ENCODE measurements around the gene MCM8.

The MCM8 gene

DNA sequence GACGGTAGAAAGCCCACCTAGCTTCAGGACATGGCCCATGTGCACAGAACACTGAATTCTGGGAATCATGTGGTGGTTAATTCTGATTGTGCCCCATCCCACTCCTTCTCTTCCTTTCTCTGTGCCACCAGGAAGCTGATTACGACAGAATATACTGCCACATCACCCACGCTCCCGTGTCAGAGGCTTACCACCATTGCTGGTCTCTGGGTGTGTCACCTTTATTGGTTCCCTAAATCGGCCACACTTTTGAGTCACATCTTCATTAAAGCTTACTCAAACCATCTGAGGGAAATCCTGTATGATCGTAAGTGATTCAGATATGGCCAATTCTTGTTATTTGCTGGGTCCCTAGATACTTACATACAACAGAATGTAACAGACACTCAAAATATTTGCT lies 3.2 kb upstream of the MCM8 start:
- DNase-seq (ENCODE audit: low spot score) = peak; percentile 73

DNA sequence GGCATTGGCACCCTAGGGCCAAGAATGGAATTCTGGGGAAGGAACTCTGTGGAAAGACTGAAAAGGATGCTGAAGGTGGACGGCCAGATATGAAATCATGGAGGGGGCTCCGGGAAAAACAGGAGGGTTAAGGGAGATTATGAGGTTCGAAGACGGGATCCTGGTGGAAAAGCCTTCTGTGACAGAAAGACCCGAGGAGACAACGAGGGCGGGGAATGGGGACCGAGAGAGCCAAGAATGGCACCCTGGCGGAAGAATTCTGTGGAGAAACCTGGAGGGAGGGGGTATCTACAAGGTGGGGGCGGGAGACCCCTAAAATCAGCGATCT lies 545 bp upstream of the MCM8 start:
- no peak for DNase-seq (ENCODE audit: low spot score)

DNA sequence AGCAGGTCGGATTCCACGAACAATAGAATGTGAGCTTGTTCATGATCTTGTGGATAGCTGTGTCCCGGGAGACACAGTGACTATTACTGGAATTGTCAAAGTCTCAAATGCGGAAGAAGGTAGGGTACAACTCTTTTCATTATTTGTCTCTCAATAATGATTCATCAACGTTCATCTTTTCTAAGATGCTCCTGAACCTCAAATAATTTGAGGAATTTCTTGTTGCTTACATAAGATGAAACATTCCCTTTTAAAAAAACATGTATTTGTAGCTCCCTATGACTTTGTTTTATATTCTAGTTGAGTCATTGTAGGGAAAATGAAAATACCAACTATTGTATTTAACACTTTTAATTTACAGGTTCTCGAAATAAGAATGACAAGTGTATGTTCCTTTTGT lies 17.0 kb downstream of the MCM8 start:
- DNase-seq (ENCODE audit: low spot score) = no peak

DNA sequence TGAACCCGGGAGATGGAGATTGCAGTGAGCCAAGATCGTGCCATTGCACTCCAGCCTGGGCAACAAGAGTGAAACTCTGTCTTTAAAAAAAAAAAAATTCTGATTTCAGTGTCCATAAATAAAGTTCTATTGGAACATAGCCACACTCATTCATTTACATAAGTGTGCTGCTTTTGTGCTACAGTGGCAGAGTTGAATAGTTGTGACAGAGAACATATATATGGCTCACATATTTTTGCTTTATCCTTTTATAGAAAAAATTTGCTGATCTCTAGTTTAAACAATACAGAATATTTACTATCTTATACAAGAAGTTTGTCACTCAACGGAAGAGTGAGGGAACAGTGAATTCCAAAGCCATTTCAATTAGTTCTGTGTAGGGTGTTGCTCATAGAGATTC lies 18.0 kb downstream of the MCM8 start:
- no peak for DNase-seq (ENCODE audit: low spot score)

DNA sequence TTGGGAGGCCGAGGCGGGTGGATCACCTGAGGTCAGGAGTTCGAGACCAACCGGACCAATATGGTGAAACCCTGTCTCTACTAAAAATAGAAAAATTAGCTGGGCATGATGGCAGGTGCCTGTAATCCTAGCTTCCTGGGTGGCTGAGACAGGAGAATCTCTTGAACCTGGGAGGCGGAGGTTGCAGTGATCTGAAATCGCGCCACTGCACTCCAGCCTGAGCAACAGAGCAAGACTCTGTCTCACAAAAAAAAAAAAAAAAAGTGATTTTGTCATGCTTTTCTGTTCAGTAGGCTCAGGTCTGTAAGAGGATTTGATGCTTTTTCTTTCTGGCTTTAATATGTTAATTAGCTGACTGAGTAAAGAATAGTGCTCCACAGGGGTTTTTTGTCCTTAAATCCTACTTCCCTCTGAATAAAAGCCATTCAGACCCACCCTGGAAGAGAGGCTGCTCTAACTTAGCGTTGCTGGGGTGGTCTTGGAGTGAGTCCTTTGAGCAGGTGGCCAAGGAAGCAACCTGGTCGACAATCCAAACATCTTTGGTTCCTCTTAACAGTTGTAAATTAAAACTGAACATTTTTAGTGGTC lies 19.0 kb downstream of the MCM8 start:
- no peak for DNase-seq (ENCODE audit: low spot score)

DNA sequence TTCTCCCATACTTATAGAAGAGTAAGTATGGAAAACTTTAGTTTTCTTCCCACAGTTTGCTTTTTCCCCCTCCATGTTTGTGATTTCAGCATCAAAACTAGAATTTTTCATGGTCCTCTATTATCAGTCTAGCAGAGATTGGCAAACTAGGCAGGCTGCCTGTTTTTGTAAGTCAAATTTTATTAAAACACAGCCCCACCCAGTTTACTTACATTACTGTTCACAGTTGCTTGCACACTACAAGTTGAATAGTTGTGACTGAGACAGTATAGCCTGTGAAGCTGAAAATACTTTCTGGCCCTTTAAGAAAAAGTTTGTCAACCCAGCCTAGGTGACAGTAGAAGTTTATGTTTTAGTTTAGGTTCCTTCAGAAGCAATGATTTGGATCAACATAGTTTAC lies 19.5 kb downstream of the MCM8 start:
- DNase-seq (ENCODE audit: low spot score) = no peak

DNA sequence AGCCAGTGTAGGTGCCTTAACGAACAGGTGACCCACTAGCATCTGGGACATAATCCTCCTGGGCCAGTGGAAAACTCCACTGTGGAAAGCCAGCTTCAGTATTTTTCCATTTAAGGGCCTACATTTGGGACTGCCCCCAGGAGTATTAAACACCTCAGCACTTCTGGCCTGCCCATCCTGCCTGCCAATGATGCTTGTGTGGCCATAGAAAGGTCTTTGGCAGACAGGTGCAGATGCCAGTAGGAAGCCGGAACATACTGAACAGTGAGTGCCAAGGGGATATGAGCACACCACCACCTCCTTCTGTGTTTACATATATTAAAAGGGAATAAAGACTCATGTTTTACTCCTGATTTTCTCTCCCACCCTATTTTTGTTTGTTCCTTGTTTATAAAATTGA lies 19.9 kb downstream of the MCM8 start:
- no peak for DNase-seq (ENCODE audit: low spot score)

DNA sequence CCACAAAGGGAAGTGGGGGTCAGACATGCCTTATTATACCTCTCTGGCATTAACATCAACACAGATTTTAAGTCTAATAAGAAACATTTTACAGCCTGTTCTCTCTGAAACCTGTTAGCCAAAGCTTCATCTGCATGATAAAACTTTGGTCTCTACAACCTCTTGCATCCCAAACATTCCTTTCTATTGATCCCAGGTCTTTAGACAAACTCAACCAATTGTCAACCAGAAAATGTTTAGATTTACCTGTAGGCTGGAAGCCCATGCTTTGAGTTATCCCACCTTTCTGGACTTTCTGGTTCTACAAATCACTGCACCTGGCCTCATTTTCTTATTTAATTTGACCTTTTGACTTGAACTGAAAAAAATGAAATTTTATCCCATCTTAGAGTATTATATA lies 20.8 kb downstream of the MCM8 start:
- DNase-seq (ENCODE audit: low spot score) = no peak

DNA sequence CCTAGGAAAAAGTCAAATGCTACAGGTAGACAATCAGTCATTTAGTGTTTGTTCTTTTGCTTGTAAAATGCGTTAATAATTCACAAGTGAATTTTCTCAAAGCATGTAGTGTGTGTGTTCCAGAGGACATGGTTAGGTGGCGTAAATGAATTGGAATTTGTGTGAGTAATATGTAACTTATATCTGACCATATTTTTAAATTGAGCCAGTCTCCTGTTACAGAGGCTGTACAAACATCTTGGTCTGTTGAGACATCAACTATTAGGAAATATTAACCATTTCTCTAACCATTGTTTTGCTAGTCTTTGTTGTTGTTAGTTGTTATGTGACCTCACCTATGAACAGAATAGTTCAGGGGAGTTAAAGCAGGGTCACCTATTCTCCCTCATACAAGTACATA lies 22.7 kb downstream of the MCM8 start:
- DNase-seq (ENCODE audit: low spot score) = no peak

DNA sequence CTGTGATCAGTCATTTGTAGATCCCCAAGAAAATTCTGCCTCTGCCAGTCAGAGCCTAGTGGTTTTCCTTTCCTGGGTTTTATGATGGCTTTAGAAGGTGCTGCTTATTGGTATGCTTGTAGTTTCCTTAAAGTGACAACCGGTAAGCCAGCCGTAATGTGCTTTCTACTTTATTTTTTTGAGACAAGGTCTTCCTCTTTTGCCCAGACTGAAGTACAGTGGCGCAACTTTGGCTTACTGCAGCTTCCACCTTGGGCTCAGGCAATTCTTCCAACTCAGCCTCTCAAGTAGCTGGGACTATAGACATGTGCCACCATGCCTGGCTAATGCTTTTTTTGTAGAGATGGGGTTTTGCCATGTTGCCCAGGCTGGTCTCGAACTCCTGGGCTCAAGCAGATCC lies 23.5 kb downstream of the MCM8 start:
- DNase-seq (ENCODE audit: low spot score) = no peak

DNA sequence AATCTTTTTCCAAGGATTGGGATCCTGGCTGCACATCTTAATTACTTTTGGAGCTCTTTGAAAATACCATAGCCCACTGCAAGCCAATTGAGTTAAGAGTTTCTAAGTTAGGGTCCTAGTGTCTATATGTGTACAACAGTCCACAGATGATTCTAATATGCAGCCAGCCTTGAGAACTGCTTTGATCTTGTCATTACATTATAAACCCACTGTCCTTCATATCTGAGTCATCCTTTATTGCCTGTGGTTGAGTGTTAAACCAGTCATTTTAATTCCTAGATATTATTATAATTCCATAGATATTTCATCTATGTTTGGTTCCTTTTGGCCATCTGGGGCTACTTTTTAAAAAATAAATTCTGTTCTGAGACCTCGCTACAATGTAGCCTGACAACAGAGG lies 24.1 kb downstream of the MCM8 start:
- DNase-seq (ENCODE audit: low spot score) = no peak

DNA sequence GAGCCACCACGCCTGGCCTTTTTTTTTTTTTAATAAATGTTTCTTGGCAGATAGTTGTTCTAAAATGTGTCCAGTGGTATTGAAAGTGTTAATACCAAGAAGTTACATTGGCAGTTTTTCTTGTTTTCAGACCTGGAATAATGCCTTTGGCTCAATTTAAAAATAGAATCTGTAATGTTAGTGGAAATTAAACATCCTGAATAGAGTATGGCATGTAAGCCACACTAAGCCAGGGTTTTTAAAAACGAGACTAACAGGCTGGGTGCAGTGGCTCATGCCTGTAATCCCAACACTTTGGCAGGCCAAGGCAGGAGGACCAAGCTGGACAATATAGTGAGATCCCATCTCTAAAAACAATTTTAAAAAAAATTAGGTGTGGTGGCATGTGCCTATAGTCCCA lies 25.3 kb downstream of the MCM8 start:
- DNase-seq (ENCODE audit: low spot score) = no peak

DNA sequence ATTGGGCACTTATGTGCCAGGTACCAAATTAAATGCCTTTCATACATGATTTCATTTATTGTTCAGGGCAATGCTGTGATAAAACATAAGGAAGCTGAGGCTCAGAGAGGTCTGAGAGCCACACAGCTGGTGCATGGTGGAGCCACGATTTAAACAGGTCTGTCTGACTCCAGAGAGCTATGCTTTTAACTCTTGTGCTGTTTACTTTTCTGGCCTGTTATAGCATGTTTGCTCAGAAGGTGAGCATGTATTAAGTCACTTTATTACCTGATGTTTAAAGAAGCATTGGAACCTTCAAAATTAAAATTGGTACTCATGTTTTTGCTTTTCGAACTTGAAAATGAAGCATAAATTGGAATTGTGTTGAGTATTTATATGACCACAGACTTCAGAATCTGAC lies 26.8 kb downstream of the MCM8 start:
- no peak for DNase-seq (ENCODE audit: low spot score)

DNA sequence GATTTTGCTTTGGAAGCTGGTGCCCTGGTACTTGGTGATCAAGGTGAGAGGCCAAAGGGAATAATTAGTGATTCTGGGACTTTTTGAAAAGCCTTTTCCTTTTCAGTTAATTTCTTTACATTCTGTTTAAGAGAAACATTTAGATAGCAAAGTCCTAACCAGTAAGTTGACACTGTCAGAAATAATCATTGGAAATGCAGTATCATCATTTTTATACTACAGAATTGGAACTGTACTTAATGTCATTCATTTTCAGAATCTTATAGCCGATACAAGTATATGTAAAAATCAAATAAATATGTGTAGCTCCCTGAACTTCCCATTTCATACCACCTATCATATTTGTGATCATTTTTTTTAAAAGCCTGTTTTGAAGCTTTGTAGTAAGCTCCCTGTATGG lies 27.5 kb downstream of the MCM8 start:
- DNase-seq (ENCODE audit: low spot score) = no peak

DNA sequence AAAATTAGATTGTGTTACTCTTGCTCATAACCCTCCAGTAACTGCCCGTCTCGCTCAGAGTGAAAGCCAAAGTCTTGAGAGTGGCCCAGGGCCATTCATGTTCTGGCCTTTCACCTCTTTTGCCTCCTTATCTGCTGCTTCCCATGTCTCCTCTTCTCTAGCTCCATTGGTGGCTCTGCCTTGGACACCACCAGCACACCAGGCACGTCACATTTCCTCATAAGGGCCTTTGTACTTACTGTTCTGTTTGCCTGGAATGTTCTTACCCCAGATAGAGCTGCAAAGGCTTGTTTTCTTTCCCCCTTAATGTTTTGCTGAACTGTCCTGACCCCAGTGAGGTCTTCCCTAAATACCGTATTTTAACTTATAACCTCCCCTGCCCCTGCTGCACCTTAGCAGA lies 29.3 kb downstream of the MCM8 start:
- no peak for DNase-seq (ENCODE audit: low spot score)

DNA sequence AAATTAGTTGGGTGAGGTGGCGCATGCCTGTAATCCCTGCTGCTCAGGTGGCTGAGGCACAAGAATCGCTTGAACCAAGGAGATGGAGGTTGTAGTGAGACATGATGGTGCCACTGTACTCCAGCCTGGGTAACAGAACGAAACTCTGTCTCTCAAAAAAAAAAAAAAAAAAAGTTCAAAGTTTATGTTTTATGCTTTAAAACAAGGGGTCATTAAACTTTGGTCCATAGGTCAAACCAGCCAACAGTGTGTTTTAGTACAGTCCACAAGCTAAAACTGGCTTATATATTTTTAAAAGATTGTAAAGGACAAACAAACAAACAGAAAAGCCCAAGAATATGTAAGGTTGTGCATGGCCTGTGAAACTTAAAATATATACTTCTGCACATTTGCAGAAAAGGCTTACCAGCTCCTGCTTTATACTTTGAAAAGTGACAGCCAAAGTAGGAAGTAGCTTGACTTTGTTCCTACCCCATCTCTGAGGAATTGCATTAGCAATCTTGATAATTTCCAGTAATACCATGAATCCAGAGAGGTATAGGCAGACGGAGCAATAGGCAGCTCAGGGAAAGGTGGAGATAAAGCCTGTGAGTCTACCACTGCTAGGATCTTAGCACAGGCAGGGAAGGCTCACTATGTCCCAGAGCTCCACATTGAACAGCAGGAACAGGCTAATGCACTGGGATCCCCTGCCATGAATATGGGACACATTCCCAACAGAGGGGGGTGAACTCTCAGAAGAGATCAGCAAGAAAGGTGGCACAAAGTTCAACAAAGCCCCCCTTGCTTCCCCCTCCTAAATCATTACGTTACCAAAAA lies 30.5 kb downstream of the MCM8 start:
- no peak for DNase-seq (ENCODE audit: low spot score)

DNA sequence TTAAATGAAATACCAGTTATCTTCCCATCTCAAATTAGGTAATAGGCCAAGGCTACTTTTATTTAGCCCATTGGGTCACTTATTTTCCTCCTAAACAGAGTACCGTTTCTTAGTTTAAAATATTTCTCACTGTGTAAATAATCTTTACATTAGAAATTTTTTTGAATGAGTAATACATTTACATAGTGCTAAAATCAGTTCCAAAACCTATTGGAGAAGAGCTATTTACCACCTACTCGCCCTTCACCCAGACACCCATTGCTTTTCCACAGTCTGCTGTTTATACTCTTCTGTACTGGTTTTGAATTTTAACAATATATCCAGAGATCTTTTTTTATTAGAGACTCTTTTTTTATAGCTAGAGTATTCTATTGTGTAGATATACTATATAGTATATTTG lies 36.9 kb downstream of the MCM8 start:
- DNase-seq (ENCODE audit: low spot score) = no peak

DNA sequence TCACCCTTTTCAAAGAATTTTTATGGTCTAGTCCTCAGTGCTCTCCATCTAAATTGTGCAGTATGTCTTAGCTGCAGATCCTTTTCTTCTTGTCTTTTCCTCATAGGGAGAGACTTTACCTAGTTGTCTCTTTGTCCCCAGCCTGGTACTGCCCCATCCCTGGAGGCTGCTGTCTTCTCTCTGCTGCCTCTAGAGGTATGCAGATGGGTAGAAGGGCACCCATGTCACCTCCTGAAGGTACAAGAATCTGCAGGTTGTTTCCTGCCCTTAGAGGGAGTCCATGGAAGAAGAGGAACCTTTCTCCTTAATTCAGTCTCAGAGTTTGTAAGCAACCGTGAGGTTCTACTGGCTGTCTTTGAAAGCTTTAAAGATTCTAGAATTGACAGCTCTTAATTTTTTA lies 39.1 kb downstream of the MCM8 start:
- no peak for DNase-seq (ENCODE audit: low spot score)

DNA sequence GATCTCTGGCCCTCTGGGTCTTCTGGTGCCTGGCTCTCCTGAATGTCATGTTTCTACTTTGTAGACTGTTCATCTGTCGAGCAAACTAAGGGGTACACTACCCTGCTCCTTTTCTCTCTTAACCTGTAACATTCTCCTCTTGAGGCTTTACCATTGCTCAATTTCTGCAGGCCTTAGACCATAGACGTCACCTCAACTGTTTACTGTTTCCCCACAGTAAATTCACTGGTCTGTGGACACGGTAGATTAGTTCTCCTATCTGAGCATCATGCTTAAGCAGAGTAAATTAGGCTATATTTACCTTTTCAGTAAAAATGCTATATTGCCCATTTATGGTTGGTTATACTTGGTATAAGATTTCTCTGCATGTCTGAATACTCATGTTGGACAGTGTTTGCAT lies 40.5 kb downstream of the MCM8 start:
- DNase-seq (ENCODE audit: low spot score) = no peak

DNA sequence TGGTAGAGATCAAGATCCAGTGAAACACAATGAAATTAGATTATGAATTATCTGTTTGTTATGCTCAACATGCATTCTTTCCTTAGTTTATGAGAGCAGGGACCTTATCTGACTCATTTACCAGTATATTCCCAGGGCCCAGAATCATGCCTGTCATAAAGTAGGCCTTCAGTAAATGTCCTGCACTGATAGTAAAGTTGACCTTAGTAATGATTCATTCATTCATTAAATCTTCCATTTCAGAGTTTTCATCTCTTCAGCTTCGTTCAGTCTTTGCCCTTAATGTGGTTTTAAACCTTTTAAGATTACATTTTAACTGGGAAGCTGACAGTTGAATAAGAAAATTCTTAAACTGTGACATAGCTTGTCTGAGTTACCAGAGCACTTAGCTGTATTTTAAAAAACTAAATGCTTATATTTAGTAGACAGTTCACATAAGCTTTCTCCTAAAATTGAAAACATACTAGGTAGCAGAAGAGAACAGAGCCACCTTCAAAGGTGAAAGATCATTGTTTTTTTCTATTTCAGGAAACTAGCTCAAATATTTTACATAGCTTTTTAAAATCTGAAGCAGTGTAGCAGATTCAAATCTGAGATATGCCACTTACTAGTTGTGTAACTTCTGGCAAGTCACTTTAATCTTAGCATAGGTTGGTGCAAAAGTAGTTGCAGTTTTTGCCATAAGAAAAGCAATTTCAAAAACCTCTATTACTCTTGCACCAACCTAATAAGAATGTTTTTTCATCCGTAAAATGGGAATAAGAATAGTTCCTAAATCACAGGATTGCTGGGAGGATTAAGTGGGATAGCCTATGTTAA lies 41.4 kb downstream of the MCM8 start:
- no peak for DNase-seq (ENCODE audit: low spot score)

DNA sequence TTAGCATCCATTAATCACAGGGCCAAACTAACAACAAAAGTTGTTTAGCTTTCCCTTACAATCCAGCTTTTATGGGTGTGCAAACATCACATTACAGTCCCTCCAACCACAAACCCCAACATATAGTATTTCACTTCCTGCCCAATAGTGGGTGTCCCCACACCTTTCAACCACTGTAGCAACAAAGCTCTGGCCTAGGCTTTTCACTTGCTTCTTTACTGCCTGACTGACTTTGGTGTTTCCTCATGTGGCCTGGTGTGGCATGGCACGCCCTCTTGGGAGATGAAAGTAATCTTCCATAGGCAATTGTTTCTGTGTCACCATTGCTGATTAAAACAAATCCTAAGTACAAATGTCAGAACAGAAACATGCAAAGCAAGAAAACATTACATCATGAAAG lies 46.3 kb downstream of the MCM8 start:
- peak; percentile 52 for DNase-seq (ENCODE audit: low spot score)

DNA sequence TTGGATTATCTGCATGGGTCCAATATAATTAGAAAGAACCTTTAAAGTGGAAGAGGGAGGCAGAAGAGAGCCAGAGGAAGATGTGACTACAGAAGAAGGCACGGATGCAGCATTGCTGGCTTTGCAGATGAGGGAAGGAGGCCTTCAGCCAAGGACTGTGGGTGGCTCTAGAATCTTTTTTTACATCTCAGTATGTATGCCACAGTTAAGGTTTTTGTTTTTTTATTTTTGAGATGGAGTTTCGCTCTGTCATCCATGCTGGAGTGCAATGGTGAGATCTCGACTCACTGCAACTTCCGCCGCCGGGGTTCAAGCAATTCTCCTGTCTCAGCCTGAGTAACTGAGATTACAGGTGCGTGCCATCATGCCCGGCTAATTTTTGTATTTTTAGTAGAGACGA lies 49.3 kb downstream of the MCM8 start:
- no peak for DNase-seq (ENCODE audit: low spot score)

DNA sequence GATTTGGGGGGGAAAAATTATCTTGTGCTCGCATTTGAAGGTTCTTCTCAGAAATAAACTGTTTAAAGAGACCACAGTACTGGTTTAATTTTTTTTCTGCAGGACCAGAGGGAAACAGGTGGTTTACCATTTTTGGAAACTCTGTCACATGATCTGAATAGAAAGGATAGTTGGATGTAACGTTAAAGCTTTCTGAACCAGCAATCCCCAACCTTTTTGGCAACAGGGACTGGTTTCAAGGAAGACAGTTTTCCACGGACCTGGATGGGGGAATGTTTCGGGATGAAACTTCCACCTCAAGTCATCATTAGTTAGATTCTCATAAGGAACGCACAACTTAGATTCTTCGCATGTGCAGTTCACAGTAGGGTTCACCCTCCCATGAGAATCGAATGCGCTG lies 50.4 kb downstream of the MCM8 start:
- no peak for DNase-seq (ENCODE audit: low spot score)

DNA sequence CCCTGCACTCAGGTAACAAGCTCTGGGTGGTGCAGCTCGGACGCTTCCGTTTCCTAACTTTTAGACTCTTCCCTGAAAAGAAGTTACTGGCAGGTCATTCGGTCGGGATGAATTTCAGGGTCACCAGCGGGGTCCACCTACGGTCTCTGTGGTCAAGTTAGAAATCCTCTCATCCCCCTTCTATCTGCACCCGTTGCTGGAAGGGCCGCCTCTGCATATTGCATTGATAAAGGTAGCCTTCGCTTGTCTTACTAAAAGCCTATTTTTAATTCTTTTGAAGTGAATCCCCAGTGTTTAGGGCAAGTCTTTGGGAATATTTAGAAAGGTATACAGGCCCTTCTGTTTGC lies 56.1 kb downstream of the MCM8 start:
- DNase-seq (ENCODE audit: low spot score) = no peak

Measured in activated CD4-positive, alpha-beta T cell treated with anti-CD3 and anti-CD28 coated beads, Interleukin-2, Interleukin-4, amounts not matched to agents 100 ng/mL and 50 ng/mL, durations not matched to agents 16 hours and 8 hours (primary cell).